HCT116 (cell line): ENCODE measurements around the gene SMAGP.
"Not testable (repeated sequence)": the region's sequence is repeated elsewhere in the genome, so short reads cannot be mapped to it uniquely, and the experiment has no call there.

ENCODE experiments used
- ATF3 ChIP-seq: IDR thresholded peaks from 2 replicates; pipeline ENCODE4 v1.6.1; 2012
- CTCF ChIP-seq, 3 experiments: fragments of 200-600 bp in 1 of 3; sonication (generic) in 1 of 3; IDR thresholded peaks in 2 of 3; conservative IDR thresholded peaks in 1 of 3; 2 replicates each; pipeline ENCODE4 v1.5.1; 2012 to 2017; ENCODE audit warnings: low read depth in 2 of 3, low read length in 2 of 3, antibody characterized with exemption in 1 of 3, borderline replicate concordance in 1 of 3, control low read depth in 1 of 3, mild to moderate bottlenecking in 1 of 3, mixed read lengths in 1 of 3, mixed run types in 1 of 3, moderate library complexity in 1 of 3; ENCODE audit not compliant: insufficient read depth in 1 of 3
- EZH2 ChIP-seq: fragments of 200-600 bp; sonication (generic); IDR thresholded peaks from 2 replicates; pipeline ENCODE4 v1.6.1; 2017; ENCODE audit warnings: antibody characterized with exemption, mixed run types
- EZH2phosphoT487 ChIP-seq: fragments of 200-600 bp; IDR thresholded peaks from 2 replicates; pipeline ENCODE4 v1.6.1; 2018; ENCODE audit warnings: antibody characterized with exemption, borderline replicate concordance
- POLR2A ChIP-seq: IDR thresholded peaks from 2 replicates; pipeline ENCODE4 v1.7.0; 2011; ENCODE audit warnings: borderline replicate concordance; ENCODE audit not compliant: insufficient read depth, insufficient read length; ENCODE audit errors: extremely low read depth
- POLR2AphosphoS5 ChIP-seq: IDR thresholded peaks from 2 replicates; pipeline ENCODE4 v1.6.1; 2011; ENCODE audit warnings: mild to moderate bottlenecking, low read depth, low read length, moderate library complexity
- REST ChIP-seq: IDR thresholded peaks from 2 replicates; pipeline ENCODE4 v1.6.1; 2012; ENCODE audit warnings: low read depth

- TF ChIP-seq EZH2; POLR2AphosphoS5; REST; CTCF (IDR thresholded peaks at IDR 0.05 in 2 of 3, conservative IDR thresholded peaks at IDR 0.05 in 1 of 3; ENCODE audit: borderline replicate concordance in 1 of 3, insufficient read depth in 1 of 3, low read depth in 2 of 3, low read length in 2 of 3); ATF3; EZH2phosphoT487; POLR2A: not testable (repeated sequence)
Measured at GRCh38 chr12:51219857-51220256, 50.4 kb downstream of the SMAGP start.
